ENCODE measurements around the gene NENF. TPM values are rescaled to one million over a fixed set of nuclear protein-coding genes. Genes with fewer than 3 reads are reported as not detected.
A peak's percentile ranks its signal among the peaks of the same experiment; 100 is the strongest.

Gene NENF
- polyA plus RNA-seq, 1 donor (not counting 4 experiments of a cell fraction or from before 2014, with no cell fraction given): 65.6 TPM

DNA sequence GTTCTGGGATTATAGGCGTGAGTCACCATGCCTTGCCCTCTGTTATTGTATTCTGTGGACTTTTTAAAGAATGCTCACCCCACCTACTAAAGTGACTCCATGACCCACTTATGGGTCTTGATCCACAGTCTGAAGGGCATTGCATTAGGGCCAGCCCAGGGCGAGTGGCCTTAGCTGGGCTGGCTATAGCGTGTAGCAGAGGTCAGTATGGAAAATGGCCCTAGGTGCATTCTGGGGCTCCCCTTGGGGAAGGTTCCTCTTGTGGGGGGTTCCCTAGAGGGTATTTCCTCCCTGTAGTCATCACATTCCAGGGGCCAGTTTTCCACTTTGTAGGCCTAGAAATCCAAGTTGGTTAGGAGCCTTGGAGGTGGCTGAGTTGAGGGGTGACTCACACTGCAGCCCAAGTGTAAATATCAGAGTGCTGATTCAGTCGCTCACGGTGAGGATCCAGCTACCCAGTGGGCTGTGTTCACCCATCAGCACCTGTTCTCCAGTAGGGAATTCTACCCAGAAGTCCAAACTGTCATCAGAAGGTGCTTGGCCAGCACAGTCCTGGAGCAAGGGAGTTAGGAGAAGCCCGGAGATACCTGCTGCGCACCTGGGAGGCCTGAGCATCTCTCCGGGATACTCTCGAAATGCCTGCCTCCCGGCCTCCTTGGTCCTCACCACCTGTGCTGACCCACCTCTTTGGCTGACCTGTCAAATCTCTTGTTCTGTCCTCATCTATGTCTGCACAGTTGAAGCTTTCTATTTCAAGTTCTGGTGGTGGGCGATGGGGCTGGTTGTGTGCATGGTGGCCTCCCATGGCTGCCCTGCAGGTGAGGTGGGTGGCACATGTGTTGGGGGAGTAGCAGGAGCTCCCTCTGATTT, 52.2 kb downstream of the NENF start:
- Histone ChIP-seq H3K9me3 (ENCODE audit: control insufficient read depth, low read depth, low read length) (no peaks in the 10 kb centered on the region), H3K36me3 (ENCODE audit: control insufficient read depth in 2 of 2, extremely low read depth in 1 of 2, insufficient read depth in 2 of 2, low read length in 2 of 2) (no peaks in the 10 kb centered on the region), H3K9ac (ENCODE audit: control insufficient read depth, extremely low read depth, insufficient read depth, low read length) (peak overlapping the region; percentile 47), H3K27me3 (ENCODE audit: control insufficient read depth, extremely low read depth, insufficient read depth, low read length) (no peaks in the 10 kb centered on the region), H3K4me2 (ENCODE audit: control insufficient read depth, extremely low read depth, insufficient read depth, low read depth, low read length) (no peak overlapping the region), H2AFZ (ENCODE audit: control insufficient read depth, low read length) (no peak overlapping the region), H3K9me1 (ENCODE audit: control insufficient read depth, extremely low read depth, insufficient read depth, low read length) (no peaks in the 10 kb centered on the region), H3K79me2 (ENCODE audit: control insufficient read depth, insufficient read depth, low read length) (no peaks in the 10 kb centered on the region), H3K4me1 (ENCODE audit: control insufficient read depth, extremely low read depth, insufficient read depth, low read length) (peaks cover 15% of the 10 kb centered on the region), H4K20me1 (ENCODE audit: control insufficient read depth, extremely low read depth, insufficient read depth, low read length) (no peaks in the 10 kb centered on the region), H3K4me3 (ENCODE audit: control insufficient read depth in 2 of 3, extremely low read depth in 1 of 3, insufficient read depth in 2 of 3, low read depth in 1 of 3, low read length in 3 of 3) (no peak overlapping the region), H3K27ac (ENCODE audit: control insufficient read depth, insufficient read depth, low read length) (peak overlapping the region; percentile 52)
- TF ChIP-seq, protein P1, sequence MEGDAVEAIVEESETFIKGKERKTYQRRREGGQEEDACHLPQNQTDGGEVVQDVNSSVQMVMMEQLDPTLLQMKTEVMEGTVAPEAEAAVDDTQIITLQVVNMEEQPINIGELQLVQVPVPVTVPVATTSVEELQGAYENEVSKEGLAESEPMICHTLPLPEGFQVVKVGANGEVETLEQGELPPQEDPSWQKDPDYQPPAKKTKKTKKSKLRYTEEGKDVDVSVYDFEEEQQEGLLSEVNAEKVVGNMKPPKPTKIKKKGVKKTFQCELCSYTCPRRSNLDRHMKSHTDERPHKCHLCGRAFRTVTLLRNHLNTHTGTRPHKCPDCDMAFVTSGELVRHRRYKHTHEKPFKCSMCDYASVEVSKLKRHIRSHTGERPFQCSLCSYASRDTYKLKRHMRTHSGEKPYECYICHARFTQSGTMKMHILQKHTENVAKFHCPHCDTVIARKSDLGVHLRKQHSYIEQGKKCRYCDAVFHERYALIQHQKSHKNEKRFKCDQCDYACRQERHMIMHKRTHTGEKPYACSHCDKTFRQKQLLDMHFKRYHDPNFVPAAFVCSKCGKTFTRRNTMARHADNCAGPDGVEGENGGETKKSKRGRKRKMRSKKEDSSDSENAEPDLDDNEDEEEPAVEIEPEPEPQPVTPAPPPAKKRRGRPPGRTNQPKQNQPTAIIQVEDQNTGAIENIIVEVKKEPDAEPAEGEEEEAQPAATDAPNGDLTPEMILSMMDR (optimal IDR thresholded peaks at IDR 0.05 in 1 of 3, IDR thresholded peaks at IDR 0.05 in 1 of 3, conservative IDR thresholded peaks at IDR 0.05 in 1 of 3; ENCODE audit: extremely low read depth in 1 of 3, insufficient read depth in 2 of 3, low read length in 3 of 3): no peak
- TF ChIP-seq EZH2 (IDR thresholded peaks at IDR 0.05; ENCODE audit: low read length): no peak
- no peak for DNase-seq (ENCODE audit: low read depth, low spot score)
- FAIRE-seq: peak; percentile 9
- dilution Hi-C loops (cut with MboI; ENCODE audit: extremely low pct_ligation_motif_present, low sequenced_read_pairs): no loop called here

DNA sequence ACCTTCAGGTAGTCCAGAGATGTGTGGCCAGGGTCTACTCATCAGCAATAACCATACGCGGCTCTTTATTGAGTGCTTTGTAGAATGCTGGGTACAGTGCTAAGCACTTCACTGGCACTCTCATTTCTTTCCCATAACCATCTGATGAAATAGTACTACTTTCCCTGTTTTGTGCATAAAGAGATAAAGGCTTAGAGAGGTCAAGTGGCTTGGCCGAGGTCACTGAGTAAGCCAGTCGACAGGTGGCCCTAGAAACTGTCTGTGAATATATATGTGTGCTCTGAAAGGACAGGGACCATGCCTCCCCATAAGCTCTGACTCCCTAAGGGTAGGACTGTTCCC, 52.8 kb downstream of the NENF start:
- Histone ChIP-seq H3K9me3 (ENCODE audit: control insufficient read depth, low read depth, low read length) (no peaks in the 10 kb centered on the region), H3K9me1 (ENCODE audit: control insufficient read depth, extremely low read depth, insufficient read depth, low read length) (no peaks in the 10 kb centered on the region), H4K20me1 (ENCODE audit: control insufficient read depth, extremely low read depth, insufficient read depth, low read length) (no peaks in the 10 kb centered on the region), H3K4me2 (ENCODE audit: control insufficient read depth, extremely low read depth, insufficient read depth, low read depth, low read length) (no peak overlapping the region), H3K27ac (ENCODE audit: control insufficient read depth, insufficient read depth, low read length) (peak overlapping the region; percentile 52), H3K36me3 (ENCODE audit: control insufficient read depth in 2 of 2, extremely low read depth in 1 of 2, insufficient read depth in 2 of 2, low read length in 2 of 2) (no peaks in the 10 kb centered on the region), H3K79me2 (ENCODE audit: control insufficient read depth, insufficient read depth, low read length) (no peaks in the 10 kb centered on the region), H3K4me3 (ENCODE audit: control insufficient read depth in 2 of 3, extremely low read depth in 1 of 3, insufficient read depth in 2 of 3, low read depth in 1 of 3, low read length in 3 of 3) (no peak overlapping the region), H2AFZ (ENCODE audit: control insufficient read depth, low read length) (no peak overlapping the region), H3K4me1 (ENCODE audit: control insufficient read depth, extremely low read depth, insufficient read depth, low read length) (peaks cover 15% of the 10 kb centered on the region), H3K27me3 (ENCODE audit: control insufficient read depth, extremely low read depth, insufficient read depth, low read length) (no peaks in the 10 kb centered on the region), H3K9ac (ENCODE audit: control insufficient read depth, extremely low read depth, insufficient read depth, low read length) (peak overlapping the region; percentile 47)
- FAIRE-seq: no peak
- DNase-seq (ENCODE audit: low read depth, low spot score): no peak
- TF ChIP-seq, protein P1 (optimal IDR thresholded peaks at IDR 0.05 in 1 of 3, IDR thresholded peaks at IDR 0.05 in 1 of 3, conservative IDR thresholded peaks at IDR 0.05 in 1 of 3; ENCODE audit: extremely low read depth in 1 of 3, insufficient read depth in 2 of 3, low read length in 3 of 3): no peak
- TF ChIP-seq EZH2 (IDR thresholded peaks at IDR 0.05; ENCODE audit: low read length): no peak
- dilution Hi-C loops (cut with MboI; ENCODE audit: extremely low pct_ligation_motif_present, low sequenced_read_pairs): no loop called here

All from keratinocyte (primary cell).